Stomach (tissue), 9 donors: Measurements from ENCODE around the gene RUFY1. TPM values are rescaled to one million over a fixed set of nuclear protein-coding genes. Genes with fewer than 3 reads are reported as not detected.

Experiments
- DNase-seq, 2 donors: peaks; one replicate each; pipeline versions ENCODE4 v3.0.0 to v3.0.0-alpha.2; 2013 to 2019
- H3K27ac ChIP-seq, 5 donors: fragments of 200-600 bp in 4 of 5; sonication (generic) in 4 of 5; one replicate each; pipeline ENCODE4 v1.5.1; 2013 to 2019; ENCODE audit warnings: mild to moderate bottlenecking in 1 of 5, moderate library complexity in 1 of 5
- H3K27me3 ChIP-seq, 3 donors: fragments of 200-600 bp; sonication (generic); one replicate each; pipeline ENCODE4 v1.5.1; 2017 to 2019; ENCODE audit warnings: mixed run types in 1 of 3
- H3K36me3 ChIP-seq, 4 donors: fragments of 200-600 bp; sonication (generic); 1 replicate in 3 of 4; 2 replicates in 1 of 4; pipeline ENCODE4 v1.5.1; 2016 to 2019
- H3K4me1 ChIP-seq, 4 donors: fragments of 200-600 bp; sonication (generic); one replicate each; pipeline ENCODE4 v1.5.1; 2016 to 2019
- H3K4me3 ChIP-seq, 4 donors: fragments of 200-600 bp; sonication (generic) in 3 of 4; one replicate each; pipeline ENCODE4 v1.5.1; 2016 to 2019; ENCODE audit warnings: mild to moderate bottlenecking in 1 of 4
- H3K9me3 ChIP-seq, 4 donors: fragments of 200-600 bp; sonication (generic); one replicate each; pipeline ENCODE4 v1.5.1; 2016 to 2019
- CTCF ChIP-seq, 7 experiments: fragments of 450-650 bp in 4 of 7; fragments of 200-600 bp in 3 of 7; sonication (generic) in 3 of 7; IDR thresholded peaks; one replicate each; pipeline ENCODE4 v1.5.1; 2016 to 2019; ENCODE audit warnings: antibody characterized with exemption in 7 of 7, control low read depth in 2 of 7, mild to moderate bottlenecking in 1 of 7
- EP300 ChIP-seq: sonication (generic); formaldehyde crosslinking; IDR thresholded peaks from one replicate; pipeline ENCODE4 v1.6.1; 2017; ENCODE audit warnings: antibody characterized with exemption
- POLR2A ChIP-seq, 4 donors: fragments of 450-650 bp; IDR thresholded peaks; one replicate each; pipeline ENCODE4 v1.6.1; 2016; ENCODE audit warnings: antibody characterized with exemption in 4 of 4, control low read depth in 2 of 4, mild to moderate bottlenecking in 1 of 4, moderate library complexity in 1 of 4
- POLR2AphosphoS5 ChIP-seq, 3 donors: sonication (generic); formaldehyde crosslinking; IDR thresholded peaks; one replicate each; pipeline ENCODE4 v1.6.1; 2016; ENCODE audit warnings: antibody characterized with exemption in 3 of 3
- WGBS, 5 donors: extraction: QIAGEN DNeasy Blood & Tissue Kit in 3 of 5; methylation state at CpG; one replicate each; pipeline versions ENCODE4 v1.1.5 to v1.1.7; 2013 to 2018; 5-methylcytosine and 5-hydroxymethylcytosine counted together
- intact Hi-C: fragments of 100-400 bp; cut with DNase I; formaldehyde crosslinking; loops from one replicate; pipeline ENCODE4 v1.15.1; 2023; ENCODE audit warnings: low total_unique reads
- polyA plus RNA-seq, 3 donors: library from polyadenylated mRNA; stranded (reverse); fragments of 200-250 nt; gene quantifications; one replicate each; pipeline ENCODE4 v1.2.3, GENCODE V29; 2013
- total RNA-seq, 5 donors: library from RNA; depleted of rRNA; stranded (reverse); fragments of >200 nt; gene quantifications; one replicate each; pipeline versions ENCODE4 v1.1.0 to v1.2.3, GENCODE V29; 2014 to 2016
- donor health status: healthy with polysubstance abuse.
- donor health status: Bipolar disorder and iron deficiency.
- donor health status: healthy.

Gene RUFY1
- total and polyA plus RNA-seq, 8 donors, result 26.0 to 128 (median 41.8) TPM

DNA sequence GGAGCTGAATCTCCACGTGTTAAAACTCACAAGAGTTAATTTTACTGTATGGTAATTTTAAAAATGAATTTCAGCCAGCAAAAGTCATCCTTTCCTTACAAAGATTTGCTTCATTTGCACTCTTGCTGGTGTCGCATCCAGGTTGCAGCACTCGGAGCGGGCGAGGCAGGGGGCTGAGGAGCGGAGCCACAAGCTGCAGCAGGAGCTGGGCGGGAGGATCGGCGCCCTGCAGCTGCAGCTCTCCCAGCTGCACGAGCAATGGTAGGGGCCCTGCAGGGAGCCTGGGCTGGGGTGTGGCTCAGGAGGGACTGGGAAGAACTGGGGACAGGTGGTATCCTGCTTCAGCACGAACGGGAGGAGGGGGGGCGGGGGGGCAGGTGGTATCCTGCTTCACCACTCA is 46.1 kb downstream of the RUFY1 start:
- intact Hi-C loops, result no loop called here
- H3K4me1 ChIP-seq, result no peaks in the 10 kb centered on the region
- 88 to 93% (median 90%) methylated on average over 13 of the region's 13 CpGs for WGBS, 5 donors
- H3K27me3 ChIP-seq, result no peaks in the 10 kb centered on the region
- H3K36me3 ChIP-seq, result peaks cover 86 to 100% (median 99%) of the 10 kb centered on the region in 4 donors
- TF ChIP-seq EP300, result no peak
- no peak for TF ChIP-seq CTCF (IDR thresholded peaks at IDR 0.05)
- TF ChIP-seq POLR2AphosphoS5 (IDR thresholded peaks at IDR 0.05), result no peak
- no peak for TF ChIP-seq POLR2A (IDR thresholded peaks at IDR 0.05)
- H3K4me3 ChIP-seq, result no peak overlapping the region
- no peak overlapping the region for H3K27ac ChIP-seq
- no peaks in the 10 kb centered on the region for H3K9me3 ChIP-seq
- DNase-seq, result no peak

- H3K27me3 ChIP-seq, result no peaks in the 10 kb centered on the region
- H3K4me3 ChIP-seq, result no peak overlapping the region
- intact Hi-C loops, result no loop called here
- no peak overlapping the region for H3K27ac ChIP-seq
- no peak for TF ChIP-seq CTCF (IDR thresholded peaks at IDR 0.05)
- TF ChIP-seq POLR2A (IDR thresholded peaks at IDR 0.05), result no peak
- TF ChIP-seq EP300, result no peak
- TF ChIP-seq POLR2AphosphoS5 (IDR thresholded peaks at IDR 0.05), result no peak
- no peaks in the 10 kb centered on the region for H3K9me3 ChIP-seq
- DNase-seq, result no peak
- H3K4me1 ChIP-seq, result no peaks in the 10 kb centered on the region
- peaks cover 77 to 100% (median 99%) of the 10 kb centered on the region in 4 donors for H3K36me3 ChIP-seq
- WGBS, 5 donors, result 78 to 86% (median 80%) methylated on average over 8 to 9 of the region's 9 CpGs
Observed at GRCh38 chr5:179599100-179599499, 48.7 kb downstream of the RUFY1 start.

DNA sequence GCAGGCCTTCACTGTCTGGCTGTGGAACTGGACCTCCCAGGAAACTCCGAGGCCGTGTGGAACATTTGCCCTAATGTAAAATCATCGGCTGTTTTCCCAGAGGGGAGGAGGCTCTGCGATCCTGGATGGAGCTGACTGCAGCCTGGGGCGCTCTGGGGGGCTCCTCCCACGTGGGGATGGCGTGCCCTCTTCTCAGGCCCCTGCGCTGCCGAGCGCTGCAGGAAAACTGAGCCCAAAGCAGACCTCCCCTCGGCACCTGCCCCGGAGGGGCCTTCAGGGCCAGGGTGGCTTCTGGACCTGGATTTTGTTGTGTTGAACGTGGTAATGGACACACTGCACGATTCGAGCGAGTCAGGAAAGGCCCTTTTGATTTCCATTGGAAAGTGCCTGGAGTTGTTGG is 49.2 kb downstream of the RUFY1 start:
- DNase-seq, result no peak
- no peaks in the 10 kb centered on the region for H3K27me3 ChIP-seq
- H3K36me3 ChIP-seq, result peaks cover 74 to 100% (median 98%) of the 10 kb centered on the region in 4 donors

GRCh38 chr5:179599973-179600372 is 49.6 kb downstream of the RUFY1 start:
- Histone ChIP-seq H3K27ac (no peak overlapping the region), H3K36me3 (peaks cover 70 to 99% (median 95%) of the 10 kb centered on the region in 4 donors), H3K27me3 (no peaks in the 10 kb centered on the region), H3K4me1 (peaks cover 0 to 7% (median 2%) of the 10 kb centered on the region in 4 donors), H3K4me3 (no peak overlapping the region), H3K9me3 (no peaks in the 10 kb centered on the region)
- 73 to 92% (median 86%) methylated on average over 9 of the region's 9 CpGs for WGBS, 5 donors
- intact Hi-C loops, result no loop called here
- TF ChIP-seq POLR2A (IDR thresholded peaks at IDR 0.05), result no peak
- no peak for TF ChIP-seq CTCF (IDR thresholded peaks at IDR 0.05)
- no peak for TF ChIP-seq EP300
- TF ChIP-seq POLR2AphosphoS5 (IDR thresholded peaks at IDR 0.05), result no peak
- no peak for DNase-seq

More for the DNA sequence above, 49.2 kb downstream of the RUFY1 start:
- Histone ChIP-seq H3K4me1 (peaks cover 0 to 4% (median under 1%) of the 10 kb centered on the region in 4 donors), H3K4me3 (no peak overlapping the region), H3K27ac (no peak overlapping the region), H3K9me3 (no peaks in the 10 kb centered on the region)
- 90 to 92% (median 91%) methylated on average over 15 to 16 of the region's 16 CpGs for WGBS, 5 donors
- intact Hi-C loops, result no loop called here
- TF ChIP-seq POLR2A (IDR thresholded peaks at IDR 0.05) (no peak), EP300 (no peak)

- intact Hi-C loops, result no loop called here
- no peaks in the 10 kb centered on the region for H3K27me3 ChIP-seq
- WGBS, 5 donors, result 93 to 97% (median 96%) methylated on average over 13 to 18 of the region's 18 CpGs
- peaks cover 0 to 28% (median 12%) of the 10 kb centered on the region in 4 donors for H3K4me1 ChIP-seq
- TF ChIP-seq POLR2AphosphoS5 (IDR thresholded peaks at IDR 0.05) (no peak), EP300 (no peak), CTCF (IDR thresholded peaks at IDR 0.05) (no peak), POLR2A (IDR thresholded peaks at IDR 0.05) (no peak)
- no peaks in the 10 kb centered on the region for H3K9me3 ChIP-seq
- H3K36me3 ChIP-seq, result peaks cover 57 to 99% (median 92%) of the 10 kb centered on the region in 4 donors
- DNase-seq, result no peak
- H3K4me3 ChIP-seq, result no peak overlapping the region
- H3K27ac ChIP-seq, result no peak overlapping the region
Observed at GRCh38 chr5:179601871-179602625, 51.7 kb downstream of the RUFY1 start.
